HepG2 (cell line): ENCODE data around the gene ZMIZ2. TPM values are rescaled to one million over a fixed set of nuclear protein-coding genes. Genes with fewer than 3 reads are reported as not detected.

ENCODE experiments used
- AGO2 ChIP-seq: fragments of 200-400 bp; formaldehyde crosslinking; optimal IDR thresholded peaks from 2 replicates; pipeline ENCODE3; 2017; ENCODE audit warnings: mild to moderate bottlenecking, low read depth, low read length, moderate library complexity
- GFI1 ChIP-seq: sonication (generic); formaldehyde crosslinking; IDR thresholded peaks from 2 replicates; pipeline ENCODE4 v1.5.0; 2020; ENCODE audit warnings: missing genetic modification reagents, mild to moderate bottlenecking, borderline replicate concordance
- GLI4 ChIP-seq: sonication (generic); formaldehyde crosslinking; IDR thresholded peaks from 2 replicates; pipeline ENCODE4 v1.5.1; 2020; ENCODE audit warnings: missing genetic modification reagents, mild to moderate bottlenecking, moderate library complexity, borderline replicate concordance
- JUN ChIP-seq: sonication (generic); formaldehyde crosslinking; IDR thresholded peaks from 2 replicates; pipeline ENCODE4 v1.4.0; 2020; ENCODE audit warnings: mild to moderate bottlenecking, missing genetic modification reagents
- KDM6A ChIP-seq: IDR thresholded peaks from 2 replicates; pipeline ENCODE4 v1.6.1; 2016; ENCODE audit warnings: low read depth
- LRRFIP1 ChIP-seq: sonication (generic); formaldehyde crosslinking; conservative IDR thresholded peaks from 2 replicates; pipeline ENCODE4 v1.4.0; 2020; ENCODE audit warnings: missing genetic modification reagents
- MAFF ChIP-seq: IDR thresholded peaks from 2 replicates; pipeline ENCODE4 v1.6.1; 2011; ENCODE audit warnings: low read depth, low read length, improper control_type of control experiment
- MAFG ChIP-seq: sonication (generic); formaldehyde crosslinking; IDR thresholded peaks from 2 replicates; pipeline ENCODE4 v1.5.1; 2020; ENCODE audit warnings: mild to moderate bottlenecking, missing genetic modification reagents
- MED1 ChIP-seq: sonication (generic); formaldehyde crosslinking; IDR thresholded peaks from 2 replicates; pipeline ENCODE4 v1.4.0; 2020; ENCODE audit warnings: missing genetic modification reagents
- MEIS1 ChIP-seq: sonication (generic); formaldehyde crosslinking; IDR thresholded peaks from 2 replicates; pipeline ENCODE4 v1.9.0; 2021; ENCODE audit warnings: mild to moderate bottlenecking, missing genetic modification reagents, moderate library complexity, borderline replicate concordance
- NCOR1 ChIP-seq: fragments of 200-600 bp; sonication (generic); IDR thresholded peaks from 2 replicates; pipeline ENCODE4 v1.7.0; 2017; ENCODE audit warnings: antibody characterized with exemption, low read length, borderline replicate concordance
- POLR2AphosphoS2 ChIP-seq: IDR thresholded peaks from 2 replicates; pipeline ENCODE4 v1.6.1; 2011; ENCODE audit warnings: low read depth, low read length, improper control_type of control experiment
- RXRA ChIP-seq: sonication (generic); formaldehyde crosslinking; IDR thresholded peaks from 2 replicates; pipeline ENCODE4 v1.5.1; 2020; ENCODE audit warnings: missing genetic modification reagents
- SALL1 ChIP-seq: sonication (generic); formaldehyde crosslinking; IDR thresholded peaks from 2 replicates; pipeline ENCODE4 v1.8.0; 2022; ENCODE audit warnings: mild to moderate bottlenecking, missing genetic modification reagents
- SRF ChIP-seq: IDR thresholded peaks from 2 replicates; pipeline ENCODE4 v1.6.1; 2011; ENCODE audit warnings: mild to moderate bottlenecking, low read depth, low read length, moderate library complexity
- SRSF1 ChIP-seq: fragments of 200-400 bp; formaldehyde crosslinking; optimal IDR thresholded peaks from 2 replicates; pipeline ENCODE3; 2017; ENCODE audit warnings: mild to moderate bottlenecking, low read depth, low read length, moderate library complexity
- SSRP1 ChIP-seq: IDR thresholded peaks from 2 replicates; pipeline ENCODE4 v1.6.1; 2016; ENCODE audit warnings: control low read depth
- THYN1 ChIP-seq: sonication (generic); formaldehyde crosslinking; IDR thresholded peaks from 2 replicates; pipeline ENCODE4 v1.8.1; 2023; ENCODE audit warnings: low read depth, mild to moderate bottlenecking, moderate library complexity, missing genetic modification reagents, borderline replicate concordance
- WIZ ChIP-seq: sonication (generic); formaldehyde crosslinking; IDR thresholded peaks from 2 replicates; pipeline ENCODE4 v1.5.1; 2020; ENCODE audit warnings: mild to moderate bottlenecking, missing genetic modification reagents
- ZKSCAN1 ChIP-seq: fragments of 150-350 bp; IDR thresholded peaks from 2 replicates; pipeline ENCODE4 v1.6.1; 2014; ENCODE audit warnings: low read length
- ZMYM3 ChIP-seq: sonication (generic); formaldehyde crosslinking; IDR thresholded peaks from 2 replicates; pipeline ENCODE4 v1.5.1; 2020; ENCODE audit warnings: mild to moderate bottlenecking, missing genetic modification reagents
- ZNF296 ChIP-seq: sonication (generic); formaldehyde crosslinking; conservative IDR thresholded peaks from 2 replicates; pipeline ENCODE4 v1.5.0; 2020; ENCODE audit warnings: mild to moderate bottlenecking, missing genetic modification reagents
- ZNF34 ChIP-seq: sonication (generic); formaldehyde crosslinking; IDR thresholded peaks from 2 replicates; pipeline ENCODE4 v1.4.0; 2020; ENCODE audit warnings: mild to moderate bottlenecking, missing genetic modification reagents, borderline replicate concordance
- ZNF672 ChIP-seq: sonication (generic); formaldehyde crosslinking; IDR thresholded peaks from 2 replicates; pipeline ENCODE4 v1.8.1; 2022; ENCODE audit warnings: missing genetic modification reagents
- ZNF75D ChIP-seq: sonication (generic); formaldehyde crosslinking; IDR thresholded peaks from 2 replicates; pipeline ENCODE4 v1.8.1; 2023; ENCODE audit warnings: missing genetic modification reagents, mild to moderate bottlenecking, borderline replicate concordance
- ZNF761 ChIP-seq: sonication (generic); formaldehyde crosslinking; conservative IDR thresholded peaks from 2 replicates; pipeline ENCODE4 v1.4.0; 2020; ENCODE audit warnings: mild to moderate bottlenecking, missing genetic modification reagents
- ZNF879 ChIP-seq: sonication (generic); formaldehyde crosslinking; IDR thresholded peaks from 2 replicates; pipeline ENCODE4 v1.8.1; 2023; ENCODE audit warnings: missing genetic modification reagents
- ZNF891 ChIP-seq: sonication (generic); formaldehyde crosslinking; IDR thresholded peaks from 2 replicates; pipeline ENCODE4 v1.5.0; 2020; ENCODE audit warnings: mild to moderate bottlenecking, missing genetic modification reagents
- polyA plus RNA-seq, 8 experiments: library from polyadenylated mRNA; depleted of rRNA in 3 of 8; stranded (reverse) in 7 of 8; unstranded in 1 of 8; fragments of >200 nt; fragmentation: Illumina TruSeq in 4 of 8; extraction: Trizol in 4 of 8; gene quantifications; 2 replicates each; pipeline versions ENCODE4 v1.2.1 to v1.2.3, GENCODE V29; 2011 to 2016; ENCODE audit warnings: low read depth in 4 of 8, missing spikeins in 1 of 8, mixed read lengths in 1 of 8; ENCODE audit not compliant: insufficient read depth in 1 of 8
- total RNA-seq, 5 experiments: library from RNA; depleted of rRNA; stranded (reverse); fragments of >200 nt; fragmentation: Illumina TruSeq; extraction: Trizol; gene quantifications; 2 replicates each; pipeline ENCODE4 v1.2.3, GENCODE V29; 2016; ENCODE audit warnings: low read depth in 1 of 5
- TF ChIP-seq, protein P1 (sequence below): sonication (generic); formaldehyde crosslinking; IDR thresholded peaks from 2 replicates; pipeline ENCODE4 v1.4.0; 2020; ENCODE audit warnings: mild to moderate bottlenecking, missing genetic modification reagents

The ZMIZ2 gene
- total and polyA plus RNA-seq, 2 of the 13 experiments (the other 11 are each of a cell fraction or from before 2014, with no cell fraction given), result 4.9 to 7.9 TPM

DNA sequence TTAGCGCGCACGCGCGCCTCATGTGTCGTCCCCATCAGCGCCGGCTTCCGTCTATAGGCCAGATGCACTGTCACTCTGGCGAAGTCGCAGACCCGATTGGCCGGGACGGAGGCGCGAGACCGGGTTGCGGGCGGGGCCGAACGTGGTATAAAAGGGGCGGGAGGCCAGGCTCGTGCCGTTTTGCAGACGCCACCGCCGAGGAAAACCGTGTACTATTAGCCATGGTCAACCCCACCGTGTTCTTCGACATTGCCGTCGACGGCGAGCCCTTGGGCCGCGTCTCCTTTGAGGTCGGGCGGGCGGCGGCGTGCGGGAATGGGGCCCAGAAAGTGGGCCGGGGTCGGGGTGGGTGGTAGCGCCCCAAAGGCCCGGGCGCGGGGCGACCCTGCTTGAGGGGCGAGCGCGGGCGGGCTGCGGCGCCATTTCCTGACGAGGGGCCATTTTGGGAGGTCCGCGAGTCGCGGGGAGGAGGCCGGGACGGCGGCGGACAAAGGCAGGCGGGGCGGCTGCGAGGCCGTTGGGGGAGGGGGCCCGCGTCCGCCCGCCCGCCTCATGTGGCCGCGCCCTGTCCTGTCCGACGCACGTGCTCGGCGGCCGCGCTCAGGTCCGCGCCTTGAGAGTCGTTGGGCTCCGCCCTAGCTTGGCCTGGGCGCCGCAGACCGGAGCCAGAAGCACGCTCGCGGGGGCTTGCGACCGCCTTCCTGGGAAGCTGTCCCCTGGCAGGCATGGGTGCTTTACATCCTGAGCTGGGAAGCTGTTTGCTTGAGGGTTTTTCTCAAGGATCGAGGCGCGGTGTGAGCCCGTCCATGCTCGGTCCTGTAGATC lies 48.1 kb downstream of the ZMIZ2 start, which contains the start of gene PPIA (continued):
- TF ChIP-seq SRF (no peak), KDM6A (CRISPR knock-in tag) (no peak), ZNF672 (CRISPR knock-in tag) (peak; percentile 5; the same call in 1 of the 2 replicates), GLI4 (CRISPR knock-in tag) (peak; percentile 31; the same call in 1 of the 2 replicates), MEIS1 (CRISPR knock-in tag) (peak; percentile 28), NCOR1 (no peak), SSRP1 (CRISPR knock-in tag) (no peak), ZNF891 (CRISPR knock-in tag) (peak; percentile 10; the same call in 1 of the 2 replicates), JUN (CRISPR knock-in tag) (no peak), MAFG (CRISPR knock-in tag) (no peak), ZNF761 (peak; percentile 43; the same call in 1 of the 2 replicates), LRRFIP1 (CRISPR knock-in tag) (no peak), MED1 (CRISPR knock-in tag) (peak; percentile 43), THYN1 (CRISPR knock-in tag) (0 out of 2 replicates have a peak, but pooled peaks have one; percentile 42), ZKSCAN1 (no peak), GFI1 (CRISPR knock-in tag) (0 out of 2 replicates have a peak, but pooled peaks have one; percentile 15), ZNF75D (peak; percentile 53; the same call in 1 of the 2 replicates), ZNF296 (CRISPR knock-in tag) (no peak), ZMYM3 (CRISPR knock-in tag) (no peak), MAFF (no peak), AGO2 (peak; percentile 99), SALL1 (peak; percentile 34; the same call in 1 of the 2 replicates), ZNF34 (CRISPR knock-in tag) (peak; percentile 71), SRSF1 (peak; percentile 59), WIZ (CRISPR knock-in tag) (no peak; the same call in 1 of the 2 replicates), ZNF879 (CRISPR knock-in tag) (peak; percentile 86), POLR2AphosphoS2 (peak; percentile 76; the same call in 1 of the 2 replicates), RXRA (peak; percentile 9)
- TF ChIP-seq, protein P1, sequence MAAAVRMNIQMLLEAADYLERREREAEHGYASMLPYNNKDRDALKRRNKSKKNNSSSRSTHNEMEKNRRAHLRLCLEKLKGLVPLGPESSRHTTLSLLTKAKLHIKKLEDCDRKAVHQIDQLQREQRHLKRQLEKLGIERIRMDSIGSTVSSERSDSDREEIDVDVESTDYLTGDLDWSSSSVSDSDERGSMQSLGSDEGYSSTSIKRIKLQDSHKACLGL (CRISPR knock-in tag), result peak; percentile 52; the same call in 1 of the 2 replicates
